Ovary (tissue), 9 donors: ENCODE data around the gene ARHGEF28. TPM values are rescaled to one million over a fixed set of nuclear protein-coding genes. Genes with fewer than 3 reads are reported as not detected.

Experiments used
- DNase-seq, 5 donors: peaks; one replicate each; pipeline ENCODE4 v3.0.0-alpha.2; 2019 to 2020
- H3K27ac ChIP-seq, 2 donors: fragments of 200-600 bp; one replicate each; pipeline versions ENCODE4 v1.5.1 to v1.8.0; 2019 to 2022
- H3K27me3 ChIP-seq: fragments of 200-600 bp; one replicate; pipeline ENCODE4 v1.8.0; 2022
- H3K36me3 ChIP-seq: fragments of 200-600 bp; sonication (generic); one replicate; pipeline ENCODE4 v1.5.1; 2019
- H3K4me1 ChIP-seq: one replicate; pipeline ENCODE4 v1.8.1; 2013; ENCODE audit warnings: mild to moderate bottlenecking, moderate library complexity; ENCODE audit not compliant: insufficient read depth
- H3K4me3 ChIP-seq: fragments of 200-600 bp; sonication (generic); one replicate; pipeline ENCODE4 v1.5.1; 2017
- H3K9me3 ChIP-seq, 2 donors: fragments of 200-600 bp in 1 of 2; sonication (generic) in 1 of 2; one replicate each; pipeline versions ENCODE4 v1.5.1 to v1.8.1; 2013 to 2019; ENCODE audit warnings: mild to moderate bottlenecking in 1 of 2, moderate library complexity in 1 of 2
- EP300 ChIP-seq: sonication (generic); formaldehyde crosslinking; IDR thresholded peaks from one replicate; pipeline ENCODE4 v1.6.1; 2017; ENCODE audit warnings: antibody characterized with exemption
- POLR2A ChIP-seq: fragments of 450-650 bp; IDR thresholded peaks from one replicate; pipeline ENCODE4 v1.6.1; 2017; ENCODE audit warnings: antibody characterized with exemption, mild to moderate bottlenecking, moderate library complexity
- WGBS, 3 donors: extraction: QIAGEN DNeasy Blood & Tissue Kit in 1 of 3; methylation state at CpG; one replicate each; pipeline versions ENCODE4 v1.1.5 to v1.1.7; 2013 to 2017; 5-methylcytosine and 5-hydroxymethylcytosine counted together
- intact Hi-C, 4 donors: fragments of 100-400 bp; cut with DNase I; formaldehyde crosslinking; loops; one replicate each; pipeline versions ENCODE4 v1.11.0 to v1.15.1; 2022 to 2023
- polyA plus RNA-seq, 2 donors: library from polyadenylated mRNA; stranded (reverse); fragments of 200-250 nt in 1 of 2; fragments of 350-450 nt in 1 of 2; fragmentation: Illumina TruSeq in 1 of 2; extraction: RNeasy Lipid Tissue Mini Kit (QIAGEN cat#74804) in 1 of 2; gene quantifications; one replicate each; pipeline ENCODE4 v1.2.3, GENCODE V29; 2013 to 2014
- total RNA-seq, 7 donors: library from RNA; depleted of rRNA in 2 of 7; stranded (reverse); fragments of >200 nt in 2 of 7; fragmentation: NEBNext Ultra II Directional in 3 of 7; extraction: Animal tissue kit (Norgen Biotek cat#: 25700) in 3 of 7; gene quantifications; one replicate each; pipeline versions ENCODE4 v1.1.0 to v1.2.4, GENCODE V29; 2016 to 2023
- TF ChIP-seq, protein P1 (sequence below), 3 donors: fragments of 450-650 bp in 2 of 3; fragments of 200-600 bp in 1 of 3; IDR thresholded peaks; one replicate each; pipeline versions ENCODE4 v1.5.1 to v1.8.0; 2016 to 2022; ENCODE audit warnings: antibody characterized with exemption in 3 of 3, mild to moderate bottlenecking in 1 of 3
- donor health status: DM: no; HTN: no; CAD: no; lungs with moderate emphysema.
- donor health status: DM: no; HTN: no; CAD: no.
- donor health status: Bipolar disorder and iron deficiency.
- donor health status: DM: yes; HTN: yes; CAD: no.
- donor health status: DM: no; HTN: no; CAD: no.
- donor health status: DM: yes; HTN: yes; CAD: no.

ARHGEF28 gene
- total and polyA plus RNA-seq, 9 donors: 21.5 to 75.6 (median 35.0) TPM

DNA sequence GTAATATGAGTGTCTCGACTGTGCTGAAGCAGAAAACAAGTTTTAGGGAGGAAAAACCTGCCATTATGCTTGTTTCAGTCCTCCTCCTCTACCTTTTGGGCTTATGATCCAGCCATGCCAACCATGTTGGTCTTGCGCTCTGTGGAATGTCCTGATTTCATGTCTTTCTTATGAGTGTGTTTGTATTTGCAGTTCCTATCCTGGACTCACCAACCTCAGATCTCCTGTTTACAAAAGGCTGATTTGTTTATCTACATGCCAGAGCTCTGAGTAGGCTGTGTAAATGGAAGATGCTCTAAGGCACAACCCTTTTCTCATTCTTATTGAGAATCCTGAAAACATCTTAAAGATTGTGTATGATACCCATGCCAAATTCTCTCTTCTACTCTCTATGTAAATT lies 138.6 kb downstream of the ARHGEF28 start:
- no peak for DNase-seq
- Histone ChIP-seq H3K9me3 (no peaks in the 10 kb centered on the region), H3K36me3 (no peaks in the 10 kb centered on the region), H3K4me3 (no peak overlapping the region), H3K27me3 (no peaks in the 10 kb centered on the region), H3K27ac (no peak overlapping the region), H3K4me1 (peaks cover 4% of the 10 kb centered on the region)
- no peak for TF ChIP-seq EP300
- TF ChIP-seq, protein P1, sequence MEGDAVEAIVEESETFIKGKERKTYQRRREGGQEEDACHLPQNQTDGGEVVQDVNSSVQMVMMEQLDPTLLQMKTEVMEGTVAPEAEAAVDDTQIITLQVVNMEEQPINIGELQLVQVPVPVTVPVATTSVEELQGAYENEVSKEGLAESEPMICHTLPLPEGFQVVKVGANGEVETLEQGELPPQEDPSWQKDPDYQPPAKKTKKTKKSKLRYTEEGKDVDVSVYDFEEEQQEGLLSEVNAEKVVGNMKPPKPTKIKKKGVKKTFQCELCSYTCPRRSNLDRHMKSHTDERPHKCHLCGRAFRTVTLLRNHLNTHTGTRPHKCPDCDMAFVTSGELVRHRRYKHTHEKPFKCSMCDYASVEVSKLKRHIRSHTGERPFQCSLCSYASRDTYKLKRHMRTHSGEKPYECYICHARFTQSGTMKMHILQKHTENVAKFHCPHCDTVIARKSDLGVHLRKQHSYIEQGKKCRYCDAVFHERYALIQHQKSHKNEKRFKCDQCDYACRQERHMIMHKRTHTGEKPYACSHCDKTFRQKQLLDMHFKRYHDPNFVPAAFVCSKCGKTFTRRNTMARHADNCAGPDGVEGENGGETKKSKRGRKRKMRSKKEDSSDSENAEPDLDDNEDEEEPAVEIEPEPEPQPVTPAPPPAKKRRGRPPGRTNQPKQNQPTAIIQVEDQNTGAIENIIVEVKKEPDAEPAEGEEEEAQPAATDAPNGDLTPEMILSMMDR (IDR thresholded peaks at IDR 0.05): no peak
- no peak for TF ChIP-seq POLR2A
- WGBS, 3 donors: 98 to 99% (median 99%) methylated on average over 2 of the region's 2 CpGs
- intact Hi-C loops: no loop called here

DNA sequence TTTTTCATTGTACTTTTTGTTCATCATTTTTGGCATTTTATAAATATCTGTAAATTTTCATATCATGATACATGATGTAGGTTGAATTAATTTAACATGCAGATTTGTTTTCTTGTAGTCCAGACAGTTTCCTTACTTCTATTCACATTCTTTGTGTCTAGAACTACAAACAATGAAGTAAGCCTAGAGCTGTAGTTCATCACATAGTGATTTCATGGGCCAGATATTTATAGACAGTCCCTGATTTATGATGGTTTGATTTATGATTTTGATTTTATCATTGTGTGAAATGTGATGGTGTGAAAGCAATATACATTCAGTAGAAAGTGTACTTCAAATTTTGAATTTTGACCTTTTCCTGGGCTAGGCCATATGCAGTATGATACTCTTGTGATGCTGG lies 139.0 kb downstream of the ARHGEF28 start:
- Histone ChIP-seq H3K4me3 (no peak overlapping the region), H3K36me3 (no peaks in the 10 kb centered on the region), H3K27ac (no peak overlapping the region), H3K9me3 (no peaks in the 10 kb centered on the region), H3K4me1 (peaks cover 2% of the 10 kb centered on the region), H3K27me3 (no peaks in the 10 kb centered on the region)
- no peak for TF ChIP-seq POLR2A
- intact Hi-C loops: no loop called here
- no peak for DNase-seq

DNA sequence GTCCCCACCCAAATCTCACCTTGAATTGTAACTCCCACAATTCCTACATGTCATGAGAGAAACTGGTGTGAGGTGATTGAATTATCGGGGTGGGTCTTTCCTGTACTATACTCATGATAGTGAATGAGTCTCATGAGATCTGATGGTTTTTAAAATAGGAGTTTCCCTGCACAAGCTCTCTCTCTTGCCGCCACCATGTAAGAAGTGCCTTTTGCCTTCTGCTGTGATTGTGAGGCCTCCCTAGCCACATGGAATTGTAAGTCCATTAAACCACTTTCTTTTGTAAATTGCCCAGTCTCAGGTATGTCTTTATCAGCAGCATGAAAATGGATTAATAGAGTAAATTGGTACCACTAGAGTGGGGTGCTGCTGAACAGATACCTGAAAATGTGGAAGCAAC lies 140.9 kb downstream of the ARHGEF28 start:
- Histone ChIP-seq H3K36me3 (no peaks in the 10 kb centered on the region), H3K27ac (no peak overlapping the region), H3K9me3 (no peaks in the 10 kb centered on the region), H3K27me3 (no peaks in the 10 kb centered on the region), H3K4me1 (peaks cover 2% of the 10 kb centered on the region), H3K4me3 (no peak overlapping the region)
- WGBS, 3 donors: 98 to 100% (median 98%) methylated on average over 2 of the region's 2 CpGs
- intact Hi-C loops: no loop called here
- TF ChIP-seq EP300: no peak
- TF ChIP-seq, protein P1 (IDR thresholded peaks at IDR 0.05): no peak
- TF ChIP-seq POLR2A: no peak
- no peak for DNase-seq

DNA sequence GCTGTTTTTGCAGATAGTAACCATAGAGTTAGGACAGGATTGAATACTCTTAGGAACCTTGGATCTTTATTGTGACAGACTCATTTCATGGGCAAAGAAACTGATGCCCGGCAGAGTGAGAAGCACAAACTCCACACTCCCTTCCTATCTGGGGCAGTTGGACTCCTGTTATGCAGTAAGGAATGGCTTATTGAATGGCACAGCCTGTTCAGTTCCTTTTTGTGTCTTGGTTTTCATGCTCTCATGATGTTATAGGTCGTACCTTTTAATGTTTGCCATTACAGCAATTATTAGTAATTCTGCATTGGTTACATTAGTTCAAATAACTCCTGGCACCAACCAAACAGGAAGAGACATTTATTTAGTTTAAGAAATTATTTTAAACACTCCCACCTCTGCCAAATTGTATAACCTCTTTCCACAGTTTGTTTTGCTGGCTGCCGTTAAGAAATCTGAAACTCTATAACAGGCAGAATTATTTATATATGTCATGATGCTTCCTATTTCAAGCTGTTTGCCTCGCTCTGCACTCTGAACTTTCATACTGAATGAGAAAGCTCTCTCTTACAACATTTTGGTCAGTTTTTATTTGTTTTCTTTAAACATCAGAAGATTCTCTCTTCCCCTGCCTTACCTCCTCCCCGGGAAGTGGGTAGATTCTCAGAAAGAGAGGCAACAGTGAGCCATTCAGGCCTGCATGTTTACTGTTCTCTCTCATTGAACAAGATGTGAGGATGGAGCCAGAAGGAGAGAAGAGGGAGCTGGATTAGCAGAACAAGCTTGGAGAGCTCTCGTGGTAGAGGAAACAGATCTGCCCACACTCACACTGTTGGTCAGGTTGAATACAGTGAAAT lies 144.4 kb downstream of the ARHGEF28 start:
- 36 to 45% (median 43%) methylated on average over 6 of the region's 6 CpGs for WGBS, 3 donors
- TF ChIP-seq EP300 (no peak), POLR2A (no peak)
- TF ChIP-seq, protein P1 (IDR thresholded peaks at IDR 0.05): no peak

DNA sequence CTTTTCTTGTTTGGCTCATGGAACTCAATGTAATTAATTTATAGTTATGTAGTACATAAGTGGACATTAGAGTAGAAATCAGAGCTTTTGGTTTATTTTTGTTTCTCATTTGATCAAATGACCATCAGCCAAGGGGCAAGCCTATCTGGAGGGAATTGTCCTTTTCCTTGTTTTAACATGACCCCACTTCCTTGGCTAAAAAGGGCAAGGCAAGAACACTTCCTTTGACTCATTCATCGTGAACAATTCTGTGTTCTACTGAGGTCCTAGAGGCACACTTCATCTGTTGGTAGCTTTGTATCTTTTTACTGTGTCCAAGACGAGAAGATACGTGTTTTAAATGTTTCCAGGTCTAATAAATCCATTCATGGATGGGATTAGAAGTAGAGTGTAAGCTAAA lies 148.9 kb downstream of the ARHGEF28 start:
- no peak for DNase-seq
- intact Hi-C loops: no loop called here
- H3K4me1 ChIP-seq: peaks cover 2% of the 10 kb centered on the region
- 82 to 93% (median 91%) methylated on average over 3 of the region's 3 CpGs for WGBS, 3 donors
- H3K36me3 ChIP-seq: no peaks in the 10 kb centered on the region
- no peak for TF ChIP-seq POLR2A
- no peak for TF ChIP-seq EP300
- TF ChIP-seq, protein P1 (IDR thresholded peaks at IDR 0.05): no peak
- no peaks in the 10 kb centered on the region for H3K9me3 ChIP-seq
- no peaks in the 10 kb centered on the region for H3K27me3 ChIP-seq
- H3K4me3 ChIP-seq: no peak overlapping the region
- H3K27ac ChIP-seq: no peak overlapping the region

More for the DNA sequence above, 144.4 kb downstream of the ARHGEF28 start:
- Histone ChIP-seq H3K4me3 (no peak overlapping the region), H3K27ac (no peak overlapping the region), H3K27me3 (no peaks in the 10 kb centered on the region), H3K36me3 (no peaks in the 10 kb centered on the region), H3K4me1 (peaks cover 2% of the 10 kb centered on the region), H3K9me3 (no peaks in the 10 kb centered on the region)
- intact Hi-C loops: no loop called here
- DNase-seq: no peak
